ENCODE measurements around the gene ADCY5. TPM values are rescaled to one million over a fixed set of nuclear protein-coding genes. Genes with fewer than 3 reads are reported as not detected.

Gene ADCY5
- total RNA-seq, 1 donor from 2014 or later = 3.8 TPM

DNA sequence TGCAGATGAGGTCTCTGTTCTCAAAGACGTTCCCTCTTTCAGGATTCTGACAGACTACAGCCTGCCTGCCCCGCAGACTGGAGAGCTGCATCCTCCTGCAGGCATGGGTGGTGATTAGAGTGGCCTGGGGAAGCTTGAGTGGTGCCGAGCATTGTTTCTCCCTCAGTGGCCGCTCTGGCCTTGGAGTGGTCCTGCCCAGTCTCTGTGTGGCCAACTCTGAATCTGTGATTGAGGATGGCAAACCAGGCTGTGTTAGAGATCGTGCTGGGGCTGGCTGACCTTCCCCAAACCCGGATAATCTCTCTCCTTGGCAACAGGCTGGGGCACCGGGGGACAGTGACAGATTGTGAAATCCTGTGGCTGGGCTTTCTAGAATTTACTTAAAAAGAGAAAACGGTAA, 11.0 kb upstream of the ADCY5 start:
- DNase-seq (ENCODE audit: low spot score) (peak; percentile 51), ATAC-seq (peak; percentile 86)

DNA sequence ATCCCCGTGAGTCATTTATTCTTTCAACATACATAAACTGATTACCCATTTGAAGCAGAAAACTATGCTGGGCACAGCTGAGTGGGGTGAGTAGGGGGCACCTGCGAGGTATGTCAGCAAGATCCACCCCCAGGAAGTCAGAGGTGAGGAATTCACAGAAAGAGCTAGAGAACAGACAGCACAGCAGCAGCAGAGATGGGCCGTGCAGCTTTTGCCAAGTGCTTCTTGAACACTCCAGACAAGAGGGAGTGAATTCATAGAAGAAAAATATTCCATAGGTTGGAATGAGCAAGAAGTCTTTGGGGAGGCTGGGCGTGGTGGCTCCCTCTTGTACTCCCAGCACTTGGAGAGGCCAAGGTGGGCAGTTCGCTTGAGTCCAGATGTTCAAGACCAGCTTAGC, 9.4 kb upstream of the ADCY5 start:
- DNase-seq (ENCODE audit: low spot score) (no peak), ATAC-seq (no peak)

DNA sequence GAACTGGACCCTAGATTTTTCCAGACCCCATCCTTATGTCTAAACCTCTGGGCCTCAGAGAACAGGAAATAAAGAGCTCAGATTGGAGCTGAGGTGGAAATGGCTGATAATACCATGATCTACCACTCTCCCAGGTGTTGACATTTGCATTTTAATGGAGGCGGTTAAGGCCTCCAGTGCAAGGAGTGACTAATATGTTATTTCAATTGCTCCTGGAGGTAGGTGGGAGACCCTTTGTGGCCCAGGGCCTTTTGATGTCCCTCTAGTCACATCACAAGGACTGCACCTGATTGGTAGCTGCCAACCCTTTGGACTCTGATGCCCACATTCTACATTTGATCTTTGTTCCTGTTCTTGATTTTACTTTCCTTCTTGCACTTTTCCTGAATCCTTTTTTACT, 9.0 kb upstream of the ADCY5 start:
- ATAC-seq = no peak
- DNase-seq (ENCODE audit: low spot score) = no peak

DNA sequence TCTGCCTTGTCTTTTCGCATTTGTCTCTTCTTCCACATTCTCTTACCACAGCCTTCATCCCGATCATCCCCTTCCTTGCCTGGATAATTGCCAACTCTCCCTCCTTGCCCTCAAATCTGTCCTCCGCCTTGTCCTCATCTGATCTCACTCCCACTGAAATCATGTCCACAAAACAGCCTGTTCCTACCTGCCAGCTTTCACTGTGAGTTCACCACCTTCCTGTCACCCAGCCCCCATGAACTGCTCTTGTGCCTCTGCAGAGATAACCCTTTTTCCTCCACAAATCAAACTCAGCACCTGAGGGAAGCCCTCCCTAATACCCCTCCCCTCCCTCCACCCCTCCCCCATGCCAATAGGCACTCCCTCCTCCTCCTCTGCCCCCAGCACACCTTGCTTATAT, 4.8 kb upstream of the ADCY5 start:
- ATAC-seq = no peak

DNA sequence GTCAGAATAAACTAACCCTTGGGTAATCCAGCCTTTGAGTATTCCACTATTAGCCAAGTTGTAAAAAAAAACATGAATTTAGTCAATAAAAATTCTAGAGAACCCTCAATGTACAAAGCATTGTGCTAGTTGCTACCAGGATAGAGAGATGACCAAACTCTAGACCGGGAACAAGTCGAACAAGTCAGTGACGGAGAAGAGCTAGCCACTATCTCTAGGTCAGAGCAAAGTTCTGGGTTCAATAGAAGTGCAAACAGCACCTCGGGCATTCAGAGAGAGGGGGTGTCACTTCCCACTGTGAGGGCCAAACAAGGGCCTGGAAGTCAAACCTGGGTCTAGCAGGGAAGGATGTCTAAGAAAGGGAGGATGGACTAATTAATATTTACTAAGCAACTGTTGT, 2.3 kb upstream of the ADCY5 start:
- ATAC-seq (peak; percentile 32), DNase-seq (ENCODE audit: low spot score) (no peak)

More for the DNA sequence above, 4.8 kb upstream of the ADCY5 start:
- DNase-seq (ENCODE audit: low spot score) = no peak

DNA sequence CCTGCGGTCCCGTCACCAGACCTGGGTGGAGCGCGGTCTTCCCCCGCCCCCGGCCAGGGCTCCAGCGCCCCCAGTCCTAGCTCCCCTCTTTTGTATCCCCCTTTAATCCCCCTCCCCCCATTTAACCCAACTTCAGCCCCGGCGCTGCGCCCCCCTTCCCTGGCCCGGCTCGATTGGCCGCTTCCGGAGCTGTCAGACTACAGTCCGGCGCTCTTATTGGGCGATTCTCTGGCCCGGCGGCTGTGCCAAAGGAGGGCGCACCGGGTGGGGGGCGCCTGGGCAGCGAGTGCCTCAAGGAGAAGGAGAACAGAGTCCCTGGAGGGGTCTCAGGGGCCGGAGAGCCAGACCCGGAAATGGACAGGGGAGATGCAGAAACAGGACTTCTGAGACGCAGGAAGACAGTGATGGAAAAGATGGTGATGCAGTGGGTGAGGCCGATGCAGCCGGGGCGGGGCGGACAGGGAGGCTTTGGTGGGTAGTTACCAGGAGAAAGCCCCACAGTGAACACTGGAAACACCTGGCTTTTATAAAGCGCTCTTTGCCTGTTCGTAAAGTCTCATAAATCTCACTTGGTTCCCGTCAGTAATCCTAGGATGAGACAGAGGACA, 1.2 kb upstream of the ADCY5 start:
- ATAC-seq = no peak
- no peak for DNase-seq (ENCODE audit: low spot score)

DNA sequence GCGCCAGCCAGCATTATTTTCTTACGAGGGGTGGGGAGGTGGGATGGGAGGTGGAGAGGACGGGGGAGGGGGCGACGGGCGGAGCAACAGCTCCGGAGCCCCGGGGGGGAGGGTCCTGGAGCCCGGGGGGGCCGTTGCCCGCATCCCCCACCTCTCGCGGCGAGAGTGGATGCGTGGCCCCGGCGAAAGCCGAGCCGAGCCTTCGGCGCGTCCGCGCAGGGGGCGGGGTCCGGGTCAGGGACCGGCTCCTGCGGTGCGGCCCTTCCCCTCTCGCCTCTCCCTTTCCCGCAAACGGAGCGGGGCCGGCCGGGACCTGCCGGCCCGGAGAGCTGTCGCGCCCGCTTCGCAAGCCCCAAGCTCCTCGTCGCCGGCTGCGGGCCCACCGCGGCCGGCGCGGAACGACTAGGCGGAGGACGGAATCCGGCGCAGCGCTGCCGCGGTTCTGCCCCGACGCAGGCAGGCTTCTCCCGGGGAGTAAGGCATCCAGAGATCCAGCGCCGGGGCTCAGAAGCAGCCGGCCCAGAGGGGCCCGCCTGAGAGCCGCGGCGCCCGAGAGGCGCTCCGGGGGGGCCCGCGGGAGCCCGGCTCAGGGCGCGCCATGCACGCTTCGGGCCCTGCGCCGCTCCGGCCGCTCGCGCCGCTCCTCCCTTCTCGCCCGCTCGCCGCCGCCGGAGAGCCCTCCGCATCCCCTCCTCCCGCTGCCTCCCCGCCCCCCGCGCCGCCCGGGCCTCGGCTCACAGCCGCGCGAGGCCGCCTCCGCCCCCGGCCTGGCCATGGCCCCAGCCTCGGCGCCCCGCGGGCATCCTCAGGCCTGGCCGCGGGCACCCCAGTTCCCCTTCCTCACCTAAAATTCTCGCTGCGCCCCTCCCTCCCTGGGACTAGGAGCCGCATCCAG, 459 bp upstream of the ADCY5 start:
- no peak for DNase-seq (ENCODE audit: low spot score)
- peak; percentile 58 for ATAC-seq

DNA sequence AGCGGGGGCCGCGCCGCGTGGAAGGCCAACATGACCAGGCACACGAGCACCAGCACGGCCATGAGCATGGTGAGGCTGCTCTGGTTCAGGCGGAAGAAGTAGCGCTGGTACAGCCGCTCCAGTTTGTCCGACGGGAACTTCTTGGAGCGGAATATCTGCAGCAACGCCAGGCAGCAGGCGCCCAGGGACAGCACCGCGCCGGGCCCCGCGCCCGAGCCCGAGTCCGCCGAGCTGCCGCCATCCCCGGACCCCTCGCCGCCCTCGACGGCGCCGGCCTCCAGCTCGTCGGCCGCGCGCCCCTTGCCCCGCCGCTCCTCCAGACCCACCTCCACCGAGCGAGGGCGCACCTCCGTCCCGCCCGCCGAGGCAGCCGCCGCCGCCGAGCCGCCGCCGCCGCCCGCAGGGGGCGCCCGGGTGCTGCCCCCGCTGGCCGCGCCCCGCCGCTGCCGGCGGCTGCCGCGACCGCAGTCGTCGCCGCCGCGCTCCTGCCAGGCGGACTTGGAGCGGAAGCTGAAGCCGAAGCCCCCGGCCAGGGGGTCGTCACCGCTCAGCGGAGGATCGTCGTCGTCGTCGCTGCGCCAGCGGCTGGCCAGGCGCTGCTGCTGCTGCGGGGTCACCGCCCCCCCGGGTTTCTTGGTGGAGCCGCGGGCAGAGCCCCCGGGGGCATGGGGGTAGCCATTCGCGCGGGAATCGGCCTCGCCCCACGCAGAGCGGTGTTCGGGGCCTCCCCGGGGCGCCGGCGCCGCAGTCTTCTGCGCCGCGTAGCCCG, 957 bp downstream of the ADCY5 start:
- DNase-seq (ENCODE audit: low spot score) = no peak
- peak; percentile 68 for ATAC-seq

DNA sequence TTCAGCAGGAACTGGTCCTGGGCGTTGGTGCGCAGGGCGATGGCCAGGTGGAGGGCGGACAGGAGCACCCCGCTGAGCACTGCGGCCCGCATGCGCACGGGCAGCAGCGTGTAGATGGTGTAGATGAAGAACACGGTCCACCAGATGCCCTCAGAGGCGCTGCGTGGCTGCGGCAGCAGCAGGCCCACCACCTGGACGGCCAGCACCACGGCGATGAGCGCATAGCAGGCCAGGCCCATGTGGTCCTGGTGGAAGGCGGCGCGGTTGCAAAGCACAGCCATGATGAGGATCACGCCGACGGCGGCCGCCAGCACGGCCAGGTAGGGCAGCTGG, 1.5 kb downstream of the ADCY5 start:
- ATAC-seq = no peak
- no peak for DNase-seq (ENCODE audit: low spot score)

DNA sequence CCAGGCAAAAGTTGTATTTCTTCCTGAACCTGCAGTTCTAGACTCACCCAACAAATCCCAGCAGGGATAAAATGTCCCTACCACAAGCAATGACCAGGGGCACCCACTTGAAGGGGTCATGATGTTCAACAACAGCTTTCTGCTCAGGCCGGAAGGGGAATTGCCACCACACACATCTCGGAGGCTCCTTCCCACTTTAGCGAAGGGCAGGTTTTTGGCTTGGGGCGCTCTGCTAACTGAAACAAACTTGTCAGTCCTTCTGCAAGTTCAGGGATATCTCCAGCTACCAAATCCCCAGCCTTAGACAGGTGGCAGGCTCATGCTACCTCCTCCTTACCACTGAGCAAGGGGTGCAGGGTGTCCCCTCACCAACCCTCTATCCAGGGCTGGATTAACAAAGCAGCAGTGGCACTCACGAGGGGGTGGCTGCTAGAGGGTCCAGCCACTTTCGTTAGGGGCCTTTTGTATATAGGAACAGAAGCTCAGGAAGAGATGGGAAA, 2.2 kb downstream of the ADCY5 start:
- no peak for ATAC-seq

DNA sequence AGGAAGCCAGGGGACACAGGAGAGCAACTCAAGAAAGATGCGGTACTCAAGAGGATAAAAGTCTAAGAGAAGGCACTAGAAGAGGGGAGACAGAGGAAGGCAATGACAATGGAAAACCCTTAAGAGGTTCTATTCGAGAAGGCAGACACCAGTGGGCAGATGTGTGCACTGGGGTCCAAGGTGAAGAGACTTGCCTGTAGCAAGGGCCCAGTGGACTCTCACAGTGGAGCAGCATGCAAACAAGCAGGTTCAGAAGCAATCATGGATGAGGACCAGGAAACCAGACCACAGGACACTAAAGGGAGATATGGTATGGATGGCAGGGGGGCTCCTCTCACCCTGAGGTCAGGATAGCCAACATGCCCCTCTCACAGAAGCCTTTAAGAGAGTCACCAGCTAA, 2.7 kb downstream of the ADCY5 start:
- ATAC-seq = no peak
- no peak for DNase-seq (ENCODE audit: low spot score)

More for the DNA sequence above, 2.2 kb downstream of the ADCY5 start:
- DNase-seq (ENCODE audit: low spot score) = no peak

DNA sequence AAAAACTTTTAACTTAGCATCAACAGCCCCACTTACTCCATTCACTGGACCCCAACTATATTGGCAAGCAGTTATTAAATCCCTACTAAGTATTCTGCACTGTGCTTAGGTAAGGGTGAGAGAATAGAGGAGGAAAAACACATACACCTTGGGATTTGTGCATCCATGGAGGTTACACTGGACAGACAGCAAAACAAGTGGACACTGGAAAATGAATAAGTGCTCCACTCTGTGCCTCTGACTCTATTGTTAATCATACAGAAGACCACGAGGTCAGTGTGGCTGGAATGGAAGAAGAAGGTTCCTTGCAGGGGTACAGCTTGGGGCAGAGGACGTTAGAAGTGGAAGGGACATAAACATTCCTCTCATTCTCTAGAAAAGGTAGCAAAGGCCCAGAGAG, 3.2 kb downstream of the ADCY5 start:
- ATAC-seq = no peak
- no peak for DNase-seq (ENCODE audit: low spot score)

DNA sequence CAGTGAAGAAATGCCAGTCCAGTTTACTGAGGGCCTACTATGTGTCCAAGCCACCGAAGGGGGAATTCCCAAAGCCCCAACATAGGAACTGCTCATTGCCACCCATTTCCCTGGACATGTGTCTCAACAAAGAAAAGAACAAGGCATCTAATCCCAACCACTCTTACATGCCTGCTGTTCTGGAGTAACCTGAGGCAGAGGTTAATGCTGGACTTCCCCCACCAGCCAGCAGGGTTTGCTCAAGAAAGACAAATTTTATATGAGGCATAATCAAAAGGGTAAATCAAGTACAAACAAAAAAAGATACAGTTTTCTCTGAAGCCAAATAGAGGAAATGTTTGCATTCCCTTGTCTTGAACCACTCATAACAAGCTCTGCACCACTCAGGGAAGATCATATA, 4.1 kb downstream of the ADCY5 start:
- DNase-seq (ENCODE audit: low spot score) (no peak), ATAC-seq (no peak)

DNA sequence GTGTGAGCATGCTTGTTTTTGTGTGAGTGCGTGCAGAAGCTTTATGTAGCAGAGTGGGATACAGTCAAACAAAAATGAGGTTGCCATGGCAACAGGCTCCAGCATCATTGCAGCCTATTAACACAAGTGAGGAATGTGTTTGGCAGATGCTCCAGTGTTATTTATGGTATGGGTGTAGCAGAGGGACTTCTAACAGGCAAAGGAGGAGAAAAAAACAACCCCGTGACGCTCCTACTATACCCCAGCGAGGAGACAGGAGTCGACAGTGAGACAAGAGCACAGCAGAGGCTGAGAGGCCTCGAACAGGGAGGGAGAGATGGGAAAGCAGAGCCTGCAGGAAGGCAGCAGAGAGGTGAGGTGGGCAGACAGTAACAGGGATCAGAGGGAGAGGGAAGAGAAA, 4.9 kb downstream of the ADCY5 start:
- DNase-seq (ENCODE audit: low spot score) = no peak
- no peak for ATAC-seq

DNA sequence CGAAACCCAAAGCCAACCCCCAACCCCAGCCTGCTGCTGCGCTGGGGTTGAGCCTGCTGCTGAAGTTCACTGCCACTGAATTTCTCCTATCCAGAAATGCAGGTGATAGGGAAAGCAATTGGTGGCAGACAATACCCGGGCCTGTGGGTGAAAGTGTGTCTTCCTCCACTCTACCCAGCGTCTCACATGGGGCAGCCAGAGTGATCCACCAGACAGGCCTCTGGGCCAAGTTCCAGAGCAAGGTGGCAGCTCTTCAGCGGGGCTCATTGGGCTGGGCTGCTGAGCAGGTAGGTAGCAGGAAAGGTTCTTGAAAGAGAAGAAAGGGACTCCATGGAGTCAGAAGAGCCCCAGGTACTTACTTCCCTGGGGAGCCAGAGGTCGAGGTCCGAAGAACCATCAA, 6.0 kb downstream of the ADCY5 start:
- DNase-seq (ENCODE audit: low spot score) = no peak

DNA sequence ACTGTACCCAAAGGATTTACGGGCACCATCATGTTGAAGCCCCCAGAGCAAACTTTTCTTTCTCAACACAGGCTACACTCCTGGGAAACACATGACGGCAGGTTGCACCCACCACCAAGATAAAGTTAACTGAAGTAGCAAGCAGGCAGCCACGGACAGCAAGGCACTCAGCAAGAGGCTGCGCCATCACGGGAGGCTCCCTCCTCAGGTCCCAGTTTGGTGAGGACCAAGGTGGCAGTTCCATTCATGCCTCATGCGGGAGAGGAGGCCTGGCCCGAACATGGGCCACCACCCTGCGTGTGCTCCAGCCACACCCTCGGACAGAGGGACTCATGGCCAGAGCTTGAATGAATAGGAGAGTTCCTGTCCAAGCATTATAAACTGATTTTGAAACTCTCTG, 6.8 kb downstream of the ADCY5 start:
- DNase-seq (ENCODE audit: low spot score) (no peak), ATAC-seq (no peak)

More for the DNA sequence above, 6.0 kb downstream of the ADCY5 start:
- no peak for ATAC-seq

DNA sequence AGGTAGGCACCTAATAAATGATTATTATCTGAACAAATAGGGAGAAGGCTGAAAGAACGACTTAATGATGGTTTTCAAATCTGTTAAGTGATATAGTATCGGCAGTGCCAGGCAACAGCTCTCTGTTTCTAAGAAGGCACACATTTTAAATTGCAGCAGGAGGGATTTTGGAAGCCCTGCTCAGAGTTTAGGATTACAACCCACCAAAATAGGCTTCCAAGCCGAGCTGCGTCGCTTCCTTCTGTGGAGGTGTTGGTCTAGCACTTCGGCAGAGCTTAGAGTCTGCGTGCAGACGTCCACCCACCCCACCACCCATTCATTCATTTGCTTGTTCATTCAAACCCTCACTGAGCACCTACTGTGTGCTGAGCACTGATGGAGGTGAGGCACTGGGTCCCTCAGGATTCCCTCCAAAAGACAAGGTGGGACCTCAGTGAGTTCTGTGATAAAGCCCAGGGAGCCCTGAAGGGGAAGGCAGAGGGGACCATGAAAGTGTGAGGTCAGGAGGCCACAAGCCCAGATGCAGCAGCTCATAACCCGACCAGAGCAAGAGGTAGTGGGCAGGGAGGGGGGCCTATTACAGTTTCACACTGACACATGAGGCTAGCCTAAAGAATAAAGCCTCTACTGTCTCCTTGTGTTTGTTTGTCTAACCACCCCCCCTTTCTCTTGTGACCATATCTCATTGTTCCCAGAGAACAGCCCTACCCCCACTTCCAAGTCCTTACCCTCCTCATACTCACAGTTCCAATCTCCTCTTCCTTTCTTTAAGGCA, 8.9 kb downstream of the ADCY5 start:
- no peak for DNase-seq (ENCODE audit: low spot score)
- ATAC-seq = no peak

DNA sequence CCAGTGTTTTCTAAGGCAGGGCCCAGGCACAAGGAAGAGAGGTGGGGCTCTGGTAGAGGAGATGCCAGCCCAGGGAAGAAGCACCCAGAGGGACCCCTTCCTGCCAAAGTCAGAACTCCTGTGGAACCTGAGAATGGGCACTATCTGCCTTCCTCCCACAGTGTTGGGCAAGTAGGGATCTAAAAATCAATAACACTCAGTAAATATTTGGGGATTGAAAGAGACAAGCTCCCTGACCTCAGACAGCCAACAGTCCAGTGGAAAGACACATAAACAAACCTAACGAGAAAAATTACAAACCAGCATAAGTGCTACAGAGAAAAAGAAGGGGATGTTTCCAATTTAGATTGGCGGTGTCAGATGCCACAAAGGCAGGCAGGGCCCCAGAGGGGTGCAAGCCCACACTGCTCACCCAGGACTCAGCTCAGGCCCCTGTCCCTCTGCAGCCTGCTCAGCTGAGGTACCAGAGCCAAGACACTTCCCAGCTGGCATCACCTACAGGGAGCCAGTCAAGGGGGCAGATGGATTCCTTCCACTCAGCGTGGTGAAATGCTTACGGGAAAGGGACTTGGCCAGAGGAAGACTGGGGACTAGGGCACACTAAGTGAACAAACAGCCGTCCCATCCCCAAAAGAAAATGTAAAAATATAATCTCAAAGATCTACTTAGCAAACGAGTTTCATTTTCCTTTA, 15.9 kb downstream of the ADCY5 start:
- DNase-seq (ENCODE audit: low spot score) = no peak
- peak; percentile 59 for ATAC-seq

DNA sequence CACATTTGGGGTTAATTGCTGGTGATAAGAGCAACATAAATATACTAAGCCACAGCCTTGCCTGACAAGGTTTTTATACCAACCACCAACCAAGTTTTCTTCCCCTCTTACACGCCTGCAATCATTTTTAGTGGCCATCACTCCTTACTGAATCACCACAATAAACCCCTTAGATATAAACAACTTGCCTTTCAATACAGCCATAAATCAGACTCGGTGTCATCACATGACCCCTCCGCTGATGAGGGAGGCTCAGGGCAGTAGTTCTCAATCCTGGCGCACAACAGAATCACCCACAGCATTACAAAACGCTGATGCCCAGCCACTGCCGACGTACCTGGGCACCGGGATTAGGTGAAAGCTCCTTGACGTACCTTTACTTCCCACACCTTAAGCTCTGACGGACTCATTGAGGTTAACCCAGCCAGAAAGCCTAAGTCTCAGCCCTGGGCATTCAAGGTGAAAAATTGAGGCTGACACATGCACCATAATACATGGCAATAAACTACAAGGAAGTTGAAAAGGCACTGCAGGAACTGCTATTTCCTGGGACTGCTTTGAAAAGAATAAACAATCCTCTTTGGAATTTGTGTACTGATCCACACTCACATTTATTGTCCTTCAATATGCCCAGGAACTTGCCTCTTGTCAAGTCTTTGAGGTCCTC, 17.1 kb downstream of the ADCY5 start:
- ATAC-seq (no peak), DNase-seq (ENCODE audit: low spot score) (no peak)

Data from left lobe of liver (tissue), 2 donors.